ENCODE measurements around the gene SP6.

The SP6 gene

GRCh38 chr17:47838636-47839035 lies 12.3 kb downstream of the SP6 start:
- DNase-seq, result no peak
- in situ Hi-C loops (cut with HindIII; ENCODE audit: low pct_ligation_motif_present, low sequenced_read_pairs), result no loop called here
- Histone ChIP-seq H3K27me3 (replicated peaks) (no peaks in the 10 kb centered on the region), H3K36me3 (replicated peaks) (no peaks in the 10 kb centered on the region), H3K4me3 (ENCODE audit: low read depth, low read length) (no peak overlapping the region), H3K27ac (no peak overlapping the region)
- TF ChIP-seq CTCF (IDR thresholded peaks at IDR 0.05; ENCODE audit: low read depth, low read length, missing control alignments), result no peak

GRCh38 chr17:47837401-47838039 lies 13.4 kb downstream of the SP6 start:
- no peak for TF ChIP-seq CTCF (IDR thresholded peaks at IDR 0.05; ENCODE audit: low read depth, low read length, missing control alignments)
- Histone ChIP-seq H3K27me3 (replicated peaks) (no peaks in the 10 kb centered on the region), H3K27ac (no peak overlapping the region), H3K36me3 (replicated peaks) (no peaks in the 10 kb centered on the region), H3K4me3 (ENCODE audit: low read depth, low read length) (no peak overlapping the region)
- in situ Hi-C loops (cut with HindIII; ENCODE audit: low pct_ligation_motif_present, low sequenced_read_pairs), result no loop called here
- DNase-seq, result no peak

GRCh38 chr17:47836601-47837000 lies 14.4 kb downstream of the SP6 start:
- no peak for TF ChIP-seq CTCF (IDR thresholded peaks at IDR 0.05; ENCODE audit: low read depth, low read length, missing control alignments)
- in situ Hi-C loops (cut with HindIII; ENCODE audit: low pct_ligation_motif_present, low sequenced_read_pairs), result no loop called here
- Histone ChIP-seq H3K36me3 (replicated peaks) (no peaks in the 10 kb centered on the region), H3K4me3 (ENCODE audit: low read depth, low read length) (no peak overlapping the region), H3K27ac (no peak overlapping the region), H3K27me3 (replicated peaks) (no peaks in the 10 kb centered on the region)
- no peak for DNase-seq

- Histone ChIP-seq H3K27ac (no peak overlapping the region), H3K4me3 (ENCODE audit: low read depth, low read length) (no peak overlapping the region), H3K27me3 (replicated peaks) (no peaks in the 10 kb centered on the region), H3K36me3 (replicated peaks) (no peaks in the 10 kb centered on the region)
- in situ Hi-C loops (cut with HindIII; ENCODE audit: low pct_ligation_motif_present, low sequenced_read_pairs), result no loop called here
- no peak for TF ChIP-seq CTCF (IDR thresholded peaks at IDR 0.05; ENCODE audit: low read depth, low read length, missing control alignments)
- no peak for DNase-seq
Measured at GRCh38 chr17:47834756-47835155, 16.2 kb downstream of the SP6 start.

- Histone ChIP-seq H3K4me3 (ENCODE audit: low read depth, low read length) (peak overlapping the region; percentile 95), H3K27me3 (replicated peaks) (no peaks in the 10 kb centered on the region), H3K36me3 (replicated peaks) (peaks cover 13% of the 10 kb centered on the region), H3K27ac (no peak overlapping the region)
- no peak for TF ChIP-seq CTCF (IDR thresholded peaks at IDR 0.05; ENCODE audit: low read depth, low read length, missing control alignments)
- DNase-seq, result no peak
- in situ Hi-C loops (cut with HindIII; ENCODE audit: low pct_ligation_motif_present, low sequenced_read_pairs), result no loop called here
Measured at GRCh38 chr17:47831934-47832327, 19.0 kb downstream of the SP6 start.
